Epithelial cell of proximal tubule (primary cell): Measurements from ENCODE around the gene UBE2J1. TPM values are rescaled to one million over a fixed set of nuclear protein-coding genes. Genes with fewer than 3 reads are reported as not detected.

Source experiments
- DNase-seq: peaks from one replicate; pipeline ENCODE4 v3.0.0-alpha.2; 2011; ENCODE audit warnings: low read depth
- H3K4me3 ChIP-seq: 2 replicates; pipeline ENCODE4 v1.5.1; 2011; ENCODE audit warnings: low read depth, mild to moderate bottlenecking, low read length
- total RNA-seq: library from RNA; depleted of rRNA; stranded (reverse); fragments of >200 nt; gene quantifications from 2 replicates; pipeline ENCODE4 v1.2.3, GENCODE V29; 2015
- TF ChIP-seq, protein P1 (sequence below): conservative IDR thresholded peaks from 2 replicates; pipeline ENCODE4 v1.5.1; 2012; ENCODE audit warnings: low read depth, mild to moderate bottlenecking, low read length

UBE2J1 gene
- total RNA-seq, 1 donor from 2014 or later, result 47.2 TPM

GRCh38 chr6:89282749-89283148 lies 69.8 kb downstream of the UBE2J1 start:
- TF ChIP-seq, protein P1, sequence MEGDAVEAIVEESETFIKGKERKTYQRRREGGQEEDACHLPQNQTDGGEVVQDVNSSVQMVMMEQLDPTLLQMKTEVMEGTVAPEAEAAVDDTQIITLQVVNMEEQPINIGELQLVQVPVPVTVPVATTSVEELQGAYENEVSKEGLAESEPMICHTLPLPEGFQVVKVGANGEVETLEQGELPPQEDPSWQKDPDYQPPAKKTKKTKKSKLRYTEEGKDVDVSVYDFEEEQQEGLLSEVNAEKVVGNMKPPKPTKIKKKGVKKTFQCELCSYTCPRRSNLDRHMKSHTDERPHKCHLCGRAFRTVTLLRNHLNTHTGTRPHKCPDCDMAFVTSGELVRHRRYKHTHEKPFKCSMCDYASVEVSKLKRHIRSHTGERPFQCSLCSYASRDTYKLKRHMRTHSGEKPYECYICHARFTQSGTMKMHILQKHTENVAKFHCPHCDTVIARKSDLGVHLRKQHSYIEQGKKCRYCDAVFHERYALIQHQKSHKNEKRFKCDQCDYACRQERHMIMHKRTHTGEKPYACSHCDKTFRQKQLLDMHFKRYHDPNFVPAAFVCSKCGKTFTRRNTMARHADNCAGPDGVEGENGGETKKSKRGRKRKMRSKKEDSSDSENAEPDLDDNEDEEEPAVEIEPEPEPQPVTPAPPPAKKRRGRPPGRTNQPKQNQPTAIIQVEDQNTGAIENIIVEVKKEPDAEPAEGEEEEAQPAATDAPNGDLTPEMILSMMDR, result no peak
- no peak overlapping the region for H3K4me3 ChIP-seq
- no peak for DNase-seq

GRCh38 chr6:89281779-89282246 lies 70.7 kb downstream of the UBE2J1 start:
- DNase-seq, result no peak
- no peak overlapping the region for H3K4me3 ChIP-seq
- TF ChIP-seq, protein P1, result peak; percentile 76

GRCh38 chr6:89278956-89279355 lies 73.6 kb downstream of the UBE2J1 start:
- TF ChIP-seq, protein P1, result no peak
- H3K4me3 ChIP-seq, result no peak overlapping the region
- DNase-seq, result no peak

Other genes with a start within 250 kb of the UBE2J1 start
- gene SRSF12, start 234.7 kb downstream of the UBE2J1 start, total RNA-seq, result 5.4 and 6.2 TPM in 2 replicates
- gene PM20D2, start 206.7 kb downstream of the UBE2J1 start, total RNA-seq, result 44.8 and 46.5 TPM in 2 replicates
- gene GABRR1, start 135.4 kb downstream of the UBE2J1 start, total RNA-seq, result not detected in 2 replicates
- 0.12 and 0.14 TPM in 2 replicates for gene GABRR2, start 37.4 kb downstream of the UBE2J1 start, total RNA-seq
- gene RRAGD, start 59.6 kb upstream of the UBE2J1 start, total RNA-seq, result 10.8 and 12.7 TPM in 2 replicates
- gene ANKRD6, start 80.4 kb upstream of the UBE2J1 start, total RNA-seq, result 4.4 and 6.2 TPM in 2 replicates